Hematopoietic multipotent progenitor cell treated with erythropoietin and hydrocortisone succinate and interleukin-3 and kit ligand, for 4 days (in vitro differentiated cells): ENCODE results near the gene CFAP46.
"Not testable (repeated sequence)": the region's sequence is repeated elsewhere in the genome, so short reads cannot be mapped to it uniquely, and the experiment has no call there.

Source experiments
- DNase-seq: peaks from one replicate; pipeline ENCODE4 v3.0.0-alpha.2; 2015

Gene CFAP46

DNA sequence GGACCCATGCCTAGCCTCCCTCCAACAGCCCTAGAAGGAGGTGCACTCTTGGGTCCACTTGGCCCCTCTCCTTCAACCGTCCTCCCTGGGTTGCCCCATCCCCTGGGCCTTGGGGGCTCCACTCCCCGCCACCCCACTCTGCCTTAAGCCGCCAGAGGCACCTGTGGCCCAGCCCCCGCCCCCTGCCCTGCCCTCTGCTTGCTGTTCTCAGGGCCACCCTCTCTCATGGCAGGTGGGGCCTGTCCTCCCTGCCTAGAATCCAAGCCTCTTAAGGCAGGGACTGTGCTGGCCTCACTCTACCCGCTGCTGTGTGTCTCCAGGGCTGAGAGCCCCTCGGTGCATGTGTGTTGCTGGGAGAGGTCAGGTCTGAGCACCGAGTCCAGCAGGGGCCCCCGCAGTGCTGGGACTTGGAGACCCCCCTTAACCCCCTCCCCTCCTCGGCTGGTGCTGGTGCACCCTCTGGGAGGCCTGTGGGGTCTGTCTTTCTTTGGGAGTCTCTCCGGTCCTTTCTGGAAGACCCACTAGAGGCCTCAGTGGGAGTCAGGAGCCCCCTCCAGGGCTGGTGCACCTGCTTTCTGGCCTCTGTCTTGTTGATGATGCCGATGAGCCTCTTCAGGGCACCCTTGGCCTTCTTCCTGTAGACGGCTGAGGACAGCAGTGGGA, 43.8 kb downstream of the CFAP46 start:
- DNase-seq: no peak

DNA sequence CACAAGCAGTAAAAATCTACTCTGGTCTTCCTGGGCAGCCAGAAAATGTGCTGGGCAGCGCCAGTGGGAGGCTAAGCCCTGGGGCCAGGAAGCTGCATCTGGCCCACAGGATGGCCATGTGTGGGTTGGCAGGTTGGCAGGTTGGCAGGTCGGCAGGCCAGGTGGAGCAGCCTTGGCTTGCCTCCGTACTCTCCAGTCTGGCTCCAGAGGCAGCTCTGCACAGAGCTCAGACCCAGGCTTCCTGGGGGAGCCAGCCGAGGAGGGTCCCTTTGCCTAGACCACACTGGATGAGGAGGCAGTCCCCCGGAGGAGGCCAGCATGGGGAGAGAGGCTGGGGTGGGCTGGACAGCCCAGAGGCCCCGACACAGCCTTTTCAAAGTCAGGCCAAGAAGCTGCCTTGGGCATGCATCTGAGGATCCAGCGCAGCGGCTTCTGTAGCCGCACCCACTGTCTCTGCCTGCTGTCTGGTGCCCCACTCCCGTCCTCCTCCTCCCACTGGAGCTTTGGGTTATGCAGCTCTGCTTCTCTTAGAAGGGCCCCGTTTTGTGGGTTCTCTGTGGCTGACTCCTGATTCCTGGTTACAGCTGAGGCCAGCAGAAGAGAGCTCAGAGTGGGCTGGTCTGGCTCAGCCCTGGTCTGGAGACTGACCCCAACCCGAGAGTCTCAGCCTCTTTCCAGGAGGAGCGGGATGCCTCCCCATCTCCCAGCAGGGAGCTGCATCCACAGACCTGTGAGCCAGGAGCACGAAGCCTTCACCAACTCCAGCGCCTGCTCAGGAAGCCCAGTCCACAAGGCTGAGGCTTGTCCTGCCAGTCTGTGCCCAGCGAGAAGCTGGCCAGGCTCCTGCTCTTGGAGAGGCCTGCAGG, 44.6 kb downstream of the CFAP46 start:
- no peak for DNase-seq

DNA sequence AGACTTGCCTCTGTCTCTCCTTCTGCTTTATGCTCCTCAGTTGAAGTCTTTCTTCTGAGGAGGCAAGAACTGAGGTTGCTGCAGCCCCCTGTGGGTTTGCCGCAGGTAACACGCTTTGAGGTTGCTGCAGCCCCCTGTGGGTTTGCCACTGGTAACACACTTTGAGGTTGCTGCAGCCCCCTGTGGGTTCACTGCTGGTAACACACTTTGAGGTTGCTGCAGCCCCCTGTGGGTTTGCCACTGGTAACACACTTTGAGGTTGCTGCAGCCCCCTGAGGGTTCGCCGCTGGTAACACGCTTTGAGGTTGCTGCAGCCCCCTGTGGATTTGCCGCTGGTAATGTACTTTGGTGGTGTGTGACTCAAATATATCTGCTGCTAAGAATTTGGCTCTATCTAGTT, 48.6 kb downstream of the CFAP46 start:
- peak; percentile 58 for DNase-seq

DNA sequence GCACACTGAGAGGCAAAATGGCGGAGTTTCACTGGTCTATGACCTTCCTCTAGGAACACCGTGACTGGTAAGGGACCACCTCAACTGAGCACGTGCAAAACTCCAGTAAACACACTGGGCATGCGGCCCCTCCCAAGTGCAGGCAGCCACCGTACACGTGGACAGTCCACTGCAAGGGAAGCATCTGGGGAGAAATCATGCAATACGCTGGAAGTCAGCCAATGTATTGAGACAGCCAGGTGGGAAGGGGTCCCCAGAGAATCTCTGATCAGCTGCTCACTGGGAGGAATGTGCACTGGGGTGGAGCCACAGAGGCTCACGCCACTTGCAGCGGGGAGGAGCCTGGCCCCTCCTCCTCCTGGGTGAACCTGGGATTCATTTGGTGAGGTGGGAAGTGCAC, 49.3 kb downstream of the CFAP46 start:
- no peak for DNase-seq

GRCh38 chr10:132892004-132892403, 50.4 kb downstream of the CFAP46 start:
- DNase-seq: no peak

DNA sequence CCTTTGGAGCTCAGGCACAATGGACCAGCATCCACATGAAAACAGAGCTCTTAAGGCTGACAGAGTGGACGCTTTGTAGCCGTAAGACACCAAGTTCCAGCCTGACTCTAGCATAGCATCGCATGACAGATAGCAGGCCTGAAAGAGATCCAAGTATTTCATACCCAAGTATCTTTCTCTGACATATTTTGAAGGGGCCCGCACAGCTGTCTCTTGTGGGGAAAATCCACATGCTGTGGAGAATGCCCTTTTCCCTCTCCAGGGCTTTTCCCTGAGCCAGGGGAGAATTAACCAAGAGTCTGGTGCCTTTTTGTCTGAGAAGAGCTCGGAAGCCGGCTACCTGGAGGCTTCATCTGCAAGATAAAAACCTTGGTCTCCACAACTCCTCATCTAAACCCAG, 51.0 kb downstream of the CFAP46 start:
- no peak for DNase-seq

- DNase-seq: no peak
Observed at GRCh38 chr10:132890301-132890700, 52.1 kb downstream of the CFAP46 start.

DNA sequence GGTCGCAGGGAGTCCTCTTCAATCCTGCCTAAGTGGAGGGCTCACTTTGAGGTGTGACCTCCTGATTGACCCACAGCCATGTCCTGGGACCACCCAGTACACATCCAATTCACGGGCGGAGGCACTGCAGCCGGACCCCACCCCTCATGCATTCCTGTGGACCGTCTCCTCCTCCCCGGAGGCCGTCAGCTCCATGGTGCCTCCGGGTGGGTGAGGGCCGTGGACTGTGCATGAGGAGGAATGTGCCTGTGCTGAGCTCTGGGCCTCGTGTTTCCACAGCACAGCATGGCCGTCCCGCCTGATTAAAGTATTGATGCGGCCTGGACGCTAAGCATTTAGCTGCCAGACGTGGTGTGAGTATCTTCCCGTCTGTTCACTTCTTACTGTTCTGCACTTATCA, 52.8 kb downstream of the CFAP46 start:
- DNase-seq: no peak

DNA sequence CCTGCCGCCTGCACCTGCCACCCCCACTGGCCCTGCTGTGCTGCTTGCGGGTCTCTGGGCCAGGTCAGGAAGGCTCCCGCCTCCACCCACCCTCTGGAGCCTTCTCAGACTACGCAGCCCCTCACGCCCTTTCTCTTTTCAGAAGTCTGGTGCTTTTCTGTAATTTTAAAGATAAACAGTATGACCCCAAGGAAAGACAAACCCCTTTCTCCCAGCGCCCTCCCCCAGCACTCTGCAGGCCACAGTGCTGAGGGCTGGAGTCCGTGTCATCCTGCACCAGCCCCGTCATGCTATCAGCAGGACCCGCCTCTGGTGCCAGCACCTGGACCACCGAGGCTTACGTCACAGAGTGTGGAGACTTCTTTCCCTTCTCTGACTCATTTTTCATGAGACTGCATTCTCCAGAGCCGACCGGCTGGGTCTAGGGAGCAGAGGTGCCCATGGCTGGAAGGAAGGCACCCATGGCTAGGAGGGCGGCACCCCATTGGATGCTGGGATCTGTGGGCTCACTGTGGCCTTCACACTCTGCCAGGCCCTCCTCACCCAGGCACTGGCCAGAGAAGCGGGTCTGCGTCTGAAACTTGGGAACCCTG, 53.4 kb downstream of the CFAP46 start:
- no peak for DNase-seq

- DNase-seq: not testable (repeated sequence)
Observed at GRCh38 chr10:132888446-132888845, 53.9 kb downstream of the CFAP46 start.

DNA sequence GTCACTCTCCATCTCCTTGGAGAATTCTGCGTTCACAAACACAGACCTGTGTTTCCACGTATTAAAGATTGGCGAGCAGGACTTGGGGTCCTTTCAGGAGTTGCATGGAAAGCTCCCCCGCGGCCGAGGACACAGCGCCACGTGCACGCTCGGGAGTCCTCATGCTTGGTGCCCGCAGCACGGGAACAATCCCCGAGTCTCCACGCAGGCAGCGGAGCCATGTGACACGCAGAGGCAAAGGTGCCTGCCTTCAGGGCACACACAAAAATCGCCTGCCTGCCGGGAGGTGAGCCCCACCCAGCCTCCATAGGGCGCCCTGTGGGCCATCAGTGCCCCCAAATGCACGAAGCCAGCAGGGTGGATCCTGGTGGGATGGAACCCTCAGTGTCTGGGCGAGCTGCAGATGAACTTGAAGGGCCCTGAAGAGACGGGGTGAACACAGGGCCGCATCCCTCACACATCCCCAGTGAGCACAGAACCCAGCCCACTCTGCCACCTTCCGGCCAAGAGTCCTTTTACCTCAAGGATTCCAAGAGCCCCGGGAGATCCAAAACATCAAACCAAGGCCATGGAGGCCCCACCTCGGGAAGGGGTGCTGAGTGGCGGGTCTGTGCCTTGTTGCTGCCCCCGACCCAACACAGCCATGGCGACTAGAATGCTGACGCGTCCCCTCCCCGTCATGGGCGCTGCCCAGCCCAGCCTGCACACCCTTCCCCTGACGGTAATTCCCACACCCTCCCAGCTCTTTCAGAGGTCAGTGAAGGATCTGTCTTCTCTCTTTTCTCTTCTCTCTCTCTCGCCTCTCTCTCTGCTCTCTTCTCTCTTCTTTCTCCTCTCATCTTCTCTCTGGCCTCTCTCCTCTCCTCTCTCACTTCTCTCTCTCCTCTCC, 55.9 kb downstream of the CFAP46 start:
- DNase-seq: peak; percentile 35

GRCh38 chr10:132885451-132886210, 56.7 kb downstream of the CFAP46 start:
- DNase-seq: no peak

DNA sequence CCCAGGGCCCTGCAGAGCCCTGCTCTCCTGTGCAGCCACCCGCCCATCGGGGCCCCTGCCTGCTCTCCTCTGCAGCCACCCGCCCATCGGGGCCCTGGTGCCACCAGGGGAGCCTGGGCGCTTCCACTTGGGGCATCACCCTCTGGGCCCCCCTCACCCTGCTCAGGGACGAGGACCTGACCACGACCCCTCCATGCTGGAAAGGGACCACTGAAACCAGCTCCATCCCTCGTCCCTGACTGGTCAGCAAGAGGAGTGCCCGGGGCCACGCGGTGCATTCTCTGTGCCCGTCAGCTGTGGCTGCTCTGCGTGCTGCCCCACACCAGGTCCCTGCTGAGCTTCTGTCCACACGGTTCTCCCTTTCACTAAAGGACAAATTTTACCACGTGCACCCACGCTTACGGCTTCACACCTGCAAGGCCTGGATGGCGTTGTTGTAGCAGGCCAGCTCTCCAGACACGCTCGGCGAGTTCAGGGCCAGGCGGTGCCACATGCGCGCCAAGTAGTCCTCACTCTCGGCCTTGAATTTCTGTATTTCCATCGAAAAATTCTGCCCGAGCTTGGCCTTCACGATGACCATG, 57.6 kb downstream of the CFAP46 start:
- no peak for DNase-seq

DNA sequence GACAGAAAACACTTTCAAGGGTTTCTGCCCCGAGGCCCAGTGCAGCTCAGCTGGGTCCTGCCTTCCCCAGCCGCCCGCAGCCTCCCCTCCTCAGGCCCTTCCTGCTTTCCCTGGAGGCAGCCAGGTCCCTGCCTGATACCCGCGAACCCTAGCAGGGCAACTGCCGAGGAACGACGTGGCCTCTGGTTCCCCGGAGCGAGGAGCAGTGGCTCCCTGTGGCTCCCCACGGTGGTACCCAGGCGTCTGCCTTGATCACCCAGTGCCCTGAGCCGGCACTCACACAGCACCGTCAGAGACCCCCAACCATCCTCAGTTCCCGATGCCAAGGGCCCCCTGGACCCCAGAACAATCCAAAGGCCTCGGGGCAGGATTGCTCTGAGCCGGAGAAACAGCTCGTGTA, 58.3 kb downstream of the CFAP46 start:
- DNase-seq: no peak

GRCh38 chr10:132883391-132883881, 58.9 kb downstream of the CFAP46 start:
- DNase-seq: no peak

DNA sequence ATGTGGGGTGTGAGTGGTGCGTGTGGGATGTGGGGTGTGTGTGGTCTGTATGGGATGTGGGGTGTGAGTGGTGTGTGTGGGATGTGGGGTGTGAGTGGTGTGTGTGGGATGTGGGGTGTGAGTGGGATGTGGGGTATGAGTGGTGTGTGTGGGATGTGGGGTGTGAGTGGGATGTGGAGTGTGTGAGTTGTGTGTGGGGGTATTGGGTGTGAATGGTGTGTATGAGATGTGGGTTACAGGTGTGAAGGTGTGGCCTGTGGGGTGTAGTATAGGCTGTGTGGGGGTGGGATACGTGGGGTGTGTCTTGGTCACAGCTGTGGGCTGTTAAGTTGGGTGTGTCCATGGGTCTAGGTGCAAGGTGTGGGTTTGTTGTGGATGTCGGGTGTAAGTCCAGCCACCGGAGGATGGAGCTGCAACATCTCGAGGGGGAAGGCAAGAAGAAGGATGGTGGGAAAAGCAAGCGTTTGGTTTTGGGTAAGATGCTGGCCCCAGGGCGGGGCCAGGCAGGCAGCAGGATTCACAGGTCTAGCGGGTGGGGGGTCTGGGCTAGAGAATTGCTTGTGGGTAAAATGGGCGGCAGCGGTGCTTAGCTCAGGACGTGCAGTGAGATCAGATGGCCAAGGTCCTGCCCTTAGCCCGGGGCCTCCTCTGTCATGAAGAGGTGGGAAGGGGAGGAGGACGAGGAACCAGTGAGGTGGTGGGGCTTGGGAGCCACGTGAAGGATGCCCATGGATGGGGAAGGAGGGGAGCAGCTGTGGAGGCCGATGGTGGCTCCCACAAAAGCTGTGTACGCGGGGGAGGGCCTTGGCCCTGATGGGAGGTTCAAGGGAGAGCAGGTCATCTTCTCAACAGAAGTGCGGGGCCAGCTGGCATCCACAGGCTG, 60.1 kb downstream of the CFAP46 start:
- DNase-seq: no peak

DNA sequence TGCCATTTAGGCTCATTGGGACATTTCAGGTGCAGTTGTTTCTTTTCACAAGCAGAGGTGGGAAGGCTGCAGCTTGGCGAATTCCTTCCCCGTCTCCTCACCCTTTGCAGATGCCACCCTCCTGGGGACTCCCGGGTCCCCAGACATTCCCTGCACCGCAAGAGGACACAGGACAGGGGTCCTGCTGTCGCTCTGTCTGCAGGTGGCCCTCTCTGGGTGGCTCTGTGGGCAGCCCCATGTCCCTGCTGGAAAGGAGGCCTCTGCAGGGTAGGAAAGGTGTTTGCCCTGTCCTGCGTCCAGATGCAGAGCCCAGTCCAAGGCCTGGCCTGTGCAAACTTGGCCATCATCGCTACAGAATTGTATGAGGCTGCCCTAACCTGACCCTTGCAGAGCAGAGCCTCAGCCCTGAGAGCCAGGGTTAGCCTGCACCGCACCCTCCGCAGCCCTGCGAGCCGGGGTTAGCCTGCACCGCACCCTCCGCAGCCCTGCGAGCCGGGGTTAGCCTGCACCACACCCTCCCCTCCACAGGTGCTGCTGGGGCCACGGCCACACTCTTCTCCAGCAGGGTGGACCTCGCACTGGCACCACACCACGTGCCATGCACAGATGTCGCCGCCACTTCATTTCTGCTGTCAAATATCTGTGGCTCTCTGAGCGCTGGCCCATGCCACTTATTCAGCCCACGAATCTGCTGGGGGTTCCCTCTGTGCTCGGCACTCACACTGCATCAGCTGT, 61.0 kb downstream of the CFAP46 start:
- DNase-seq: no peak

DNA sequence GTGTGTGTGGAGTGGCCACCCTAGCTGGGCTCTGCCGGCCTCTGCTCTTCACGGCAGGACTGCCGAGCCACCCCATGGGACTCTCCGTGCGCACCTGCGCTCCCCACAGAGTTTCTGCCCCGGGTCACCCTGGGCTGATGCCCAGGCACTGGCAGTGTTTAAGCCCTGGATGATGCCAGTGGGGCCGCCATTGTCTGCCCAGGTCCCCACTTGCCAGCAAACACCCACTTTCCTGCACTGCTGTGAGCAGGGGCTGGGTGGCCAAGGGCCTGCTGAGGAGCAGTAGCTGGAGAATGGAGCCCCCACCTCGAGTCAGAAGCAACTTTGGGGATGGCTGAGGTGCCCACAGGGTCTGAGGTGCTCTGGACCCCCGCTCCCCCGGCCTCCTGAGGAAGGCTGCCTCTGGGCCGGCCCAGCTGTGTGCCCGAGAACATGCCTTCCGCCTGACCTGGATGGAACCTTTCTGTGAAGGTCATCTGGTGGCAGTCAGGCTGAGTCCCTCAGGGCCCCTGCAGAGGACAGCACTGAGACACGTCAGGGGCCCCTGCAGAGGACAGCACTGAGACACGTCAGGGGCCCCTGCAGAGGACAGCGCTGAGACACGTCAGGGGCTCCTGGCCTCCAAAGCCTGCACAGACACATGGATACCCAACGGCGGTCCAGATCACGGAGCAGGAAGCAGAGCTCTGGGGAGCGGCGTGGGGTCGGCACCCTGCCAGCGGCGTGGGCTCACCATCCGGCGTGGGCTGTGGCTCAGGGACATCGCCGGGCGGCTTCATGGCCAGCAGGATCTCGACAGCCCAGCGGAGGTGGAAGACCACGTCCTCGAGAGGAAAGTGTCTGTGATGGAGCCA, 62.0 kb downstream of the CFAP46 start:
- no peak for DNase-seq
